Measurements from ENCODE around the gene GRIN2D.

The GRIN2D gene

DNA sequence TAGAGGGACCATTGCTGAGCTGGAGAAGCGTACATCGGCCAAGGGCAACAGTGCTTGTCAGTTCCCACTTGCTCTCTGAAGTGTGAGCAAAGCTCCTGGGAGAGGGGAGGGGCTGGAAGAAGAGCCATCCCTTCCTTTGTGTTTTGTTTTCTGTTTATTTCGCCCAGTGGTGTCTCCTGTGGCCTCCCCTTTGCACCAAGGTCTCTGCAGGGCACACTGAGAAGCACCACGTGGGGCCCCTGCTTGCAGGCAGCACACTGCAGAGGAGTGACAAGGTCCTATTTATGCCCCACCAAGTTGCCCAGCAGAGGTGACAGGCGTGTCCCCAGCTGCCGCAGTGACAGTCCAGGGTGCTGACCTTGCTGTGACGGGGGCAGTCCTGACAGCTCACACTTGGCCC, 24.0 kb downstream of the GRIN2D start:
- TF ChIP-seq EZH2 (IDR thresholded peaks at IDR 0.05; ENCODE audit: borderline replicate concordance, low read length): no peak
- TF ChIP-seq, protein P1, sequence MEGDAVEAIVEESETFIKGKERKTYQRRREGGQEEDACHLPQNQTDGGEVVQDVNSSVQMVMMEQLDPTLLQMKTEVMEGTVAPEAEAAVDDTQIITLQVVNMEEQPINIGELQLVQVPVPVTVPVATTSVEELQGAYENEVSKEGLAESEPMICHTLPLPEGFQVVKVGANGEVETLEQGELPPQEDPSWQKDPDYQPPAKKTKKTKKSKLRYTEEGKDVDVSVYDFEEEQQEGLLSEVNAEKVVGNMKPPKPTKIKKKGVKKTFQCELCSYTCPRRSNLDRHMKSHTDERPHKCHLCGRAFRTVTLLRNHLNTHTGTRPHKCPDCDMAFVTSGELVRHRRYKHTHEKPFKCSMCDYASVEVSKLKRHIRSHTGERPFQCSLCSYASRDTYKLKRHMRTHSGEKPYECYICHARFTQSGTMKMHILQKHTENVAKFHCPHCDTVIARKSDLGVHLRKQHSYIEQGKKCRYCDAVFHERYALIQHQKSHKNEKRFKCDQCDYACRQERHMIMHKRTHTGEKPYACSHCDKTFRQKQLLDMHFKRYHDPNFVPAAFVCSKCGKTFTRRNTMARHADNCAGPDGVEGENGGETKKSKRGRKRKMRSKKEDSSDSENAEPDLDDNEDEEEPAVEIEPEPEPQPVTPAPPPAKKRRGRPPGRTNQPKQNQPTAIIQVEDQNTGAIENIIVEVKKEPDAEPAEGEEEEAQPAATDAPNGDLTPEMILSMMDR (IDR thresholded peaks at IDR 0.05; ENCODE audit: low read length): no peak
- H3K79me2 ChIP-seq (ENCODE audit: insufficient read depth, low read length): no peaks in the 10 kb centered on the region
- no peaks in the 10 kb centered on the region for H3K9me3 ChIP-seq (ENCODE audit: low read length)
- H3K27ac ChIP-seq (ENCODE audit: low read depth, low read length, poor library complexity, severe bottlenecking): no peak overlapping the region
- no peak overlapping the region for H2AFZ ChIP-seq (ENCODE audit: low read length)
- no peaks in the 10 kb centered on the region for H3K36me3 ChIP-seq (ENCODE audit: insufficient read depth, low read length)
- H3F3A ChIP-seq (ENCODE audit: insufficient read depth, low read length): no peaks in the 10 kb centered on the region
- no peak overlapping the region for H3K4me2 ChIP-seq (ENCODE audit: low read length)
- H3K9ac ChIP-seq (ENCODE audit: low read length): no peak overlapping the region
- H3K9me2 ChIP-seq (ENCODE audit: low read depth, low read length): no peaks in the 10 kb centered on the region
- no peaks in the 10 kb centered on the region for H4K20me1 ChIP-seq (ENCODE audit: insufficient read depth, low read length)
- H3K4me3 ChIP-seq (ENCODE audit: low read depth, low read length, poor library complexity, severe bottlenecking): no peak overlapping the region
- no peaks in the 10 kb centered on the region for H3K27me3 ChIP-seq (ENCODE audit: insufficient read depth, low read length)
- peaks cover 5% of the 10 kb centered on the region for H3K4me1 ChIP-seq (ENCODE audit: insufficient read depth, low read length, severe bottlenecking)

DNA sequence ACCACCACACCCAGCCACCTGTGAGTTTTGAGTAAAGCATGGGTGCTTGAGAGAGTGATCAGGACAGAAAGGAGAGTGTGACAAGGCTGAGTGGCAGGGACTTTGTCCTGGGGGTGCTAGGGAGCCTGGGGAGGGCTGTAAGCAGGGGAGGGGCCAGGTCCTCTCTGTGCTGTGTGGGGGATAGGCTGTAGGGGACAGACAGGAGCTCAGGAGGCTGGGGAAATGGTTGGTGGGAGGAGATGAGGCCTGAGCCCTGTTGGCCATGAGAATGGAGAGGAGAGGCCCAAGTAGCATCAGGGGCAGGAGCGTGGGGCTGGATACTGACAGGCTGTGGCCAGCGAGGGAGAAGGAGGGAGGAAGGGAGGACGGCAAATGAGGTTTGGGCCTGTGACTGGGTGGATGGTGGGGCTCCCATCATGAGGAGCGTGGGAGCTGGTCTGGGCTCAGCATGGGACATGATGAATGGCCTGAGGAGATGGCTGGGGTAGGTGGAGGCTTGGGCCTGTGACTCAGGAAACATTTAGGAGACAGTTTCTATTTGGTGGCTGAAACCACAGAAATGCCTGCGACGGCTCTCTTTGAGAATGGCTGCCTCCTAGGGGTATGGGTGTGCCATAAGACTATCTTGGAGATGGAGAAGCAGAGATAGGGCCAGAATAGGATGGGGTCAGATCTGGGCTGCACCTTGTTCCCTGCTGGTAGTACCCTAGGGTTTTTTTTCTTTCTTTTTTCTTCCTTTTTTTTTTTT, 25.0 kb downstream of the GRIN2D start:
- H3K9me2 ChIP-seq (ENCODE audit: low read depth, low read length): no peaks in the 10 kb centered on the region
- peaks cover 5% of the 10 kb centered on the region for H3K4me1 ChIP-seq (ENCODE audit: insufficient read depth, low read length, severe bottlenecking)
- peak overlapping the region; percentile 53 for H3K4me2 ChIP-seq (ENCODE audit: low read length)
- H3K4me3 ChIP-seq (ENCODE audit: low read depth, low read length, poor library complexity, severe bottlenecking): peak overlapping the region; percentile 57
- no peaks in the 10 kb centered on the region for H3K9me3 ChIP-seq (ENCODE audit: low read length)
- no peak for TF ChIP-seq EZH2 (IDR thresholded peaks at IDR 0.05; ENCODE audit: borderline replicate concordance, low read length)
- TF ChIP-seq, protein P1 (IDR thresholded peaks at IDR 0.05; ENCODE audit: low read length): no peak; the same call in 1 of the 2 replicates
- H2AFZ ChIP-seq (ENCODE audit: low read length): no peak overlapping the region
- peak overlapping the region; percentile 30; the same call in 1 of the 2 replicates for H3K9ac ChIP-seq (ENCODE audit: low read length)
- no peaks in the 10 kb centered on the region for H3K36me3 ChIP-seq (ENCODE audit: insufficient read depth, low read length)
- H4K20me1 ChIP-seq (ENCODE audit: insufficient read depth, low read length): no peaks in the 10 kb centered on the region
- no peaks in the 10 kb centered on the region for H3K79me2 ChIP-seq (ENCODE audit: insufficient read depth, low read length)
- H3F3A ChIP-seq (ENCODE audit: insufficient read depth, low read length): no peaks in the 10 kb centered on the region
- no peak overlapping the region for H3K27ac ChIP-seq (ENCODE audit: low read depth, low read length, poor library complexity, severe bottlenecking)
- no peaks in the 10 kb centered on the region for H3K27me3 ChIP-seq (ENCODE audit: insufficient read depth, low read length)

DNA sequence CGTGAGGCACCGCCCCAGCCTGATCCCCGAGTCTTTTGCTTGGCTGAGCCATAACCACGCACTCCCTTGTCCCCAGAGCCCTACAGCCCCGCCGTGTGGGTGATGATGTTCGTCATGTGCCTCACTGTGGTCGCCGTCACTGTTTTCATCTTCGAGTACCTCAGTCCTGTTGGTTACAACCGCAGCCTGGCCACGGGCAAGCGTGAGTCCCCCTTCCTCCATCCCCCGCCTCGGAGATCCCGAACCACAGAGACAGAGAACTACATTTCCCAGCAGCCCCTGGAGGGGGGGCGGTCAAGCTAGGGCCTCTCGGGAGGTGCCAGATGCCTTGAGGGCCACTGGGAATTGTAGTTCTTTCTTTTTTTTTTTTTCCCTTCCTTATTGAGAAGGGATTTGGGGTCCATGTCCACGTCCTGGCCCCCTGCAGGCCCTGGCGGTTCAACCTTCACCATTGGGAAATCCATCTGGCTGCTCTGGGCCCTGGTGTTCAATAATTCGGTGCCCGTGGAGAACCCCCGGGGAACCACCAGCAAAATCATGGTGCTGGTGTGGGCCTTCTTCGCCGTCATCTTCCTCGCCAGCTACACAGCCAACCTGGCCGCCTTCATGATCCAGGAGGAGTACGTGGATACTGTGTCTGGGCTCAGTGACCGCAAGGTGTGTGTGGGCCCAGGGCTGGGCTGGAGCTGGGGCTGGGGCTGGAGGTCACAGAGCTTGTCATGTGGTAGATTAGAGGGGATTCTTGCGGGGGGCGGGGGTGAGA, 25.9 kb downstream of the GRIN2D start:
- H2AFZ ChIP-seq (ENCODE audit: low read length): no peak overlapping the region
- H3K4me2 ChIP-seq (ENCODE audit: low read length): peak overlapping the region; percentile 53
- H4K20me1 ChIP-seq (ENCODE audit: insufficient read depth, low read length): no peaks in the 10 kb centered on the region
- H3K4me1 ChIP-seq (ENCODE audit: insufficient read depth, low read length, severe bottlenecking): peaks cover 6% of the 10 kb centered on the region
- no peaks in the 10 kb centered on the region for H3K9me2 ChIP-seq (ENCODE audit: low read depth, low read length)
- TF ChIP-seq EZH2 (IDR thresholded peaks at IDR 0.05; ENCODE audit: borderline replicate concordance, low read length): no peak
- TF ChIP-seq, protein P1 (IDR thresholded peaks at IDR 0.05; ENCODE audit: low read length): no peak
- no peaks in the 10 kb centered on the region for H3K36me3 ChIP-seq (ENCODE audit: insufficient read depth, low read length)
- no peak overlapping the region for H3K27ac ChIP-seq (ENCODE audit: low read depth, low read length, poor library complexity, severe bottlenecking)
- peak overlapping the region; percentile 56; the same call in 1 of the 2 replicates for H3K9ac ChIP-seq (ENCODE audit: low read length)
- no peaks in the 10 kb centered on the region for H3F3A ChIP-seq (ENCODE audit: insufficient read depth, low read length)
- no peaks in the 10 kb centered on the region for H3K9me3 ChIP-seq (ENCODE audit: low read length)
- H3K4me3 ChIP-seq (ENCODE audit: low read depth, low read length, poor library complexity, severe bottlenecking): peak overlapping the region; percentile 57
- no peaks in the 10 kb centered on the region for H3K79me2 ChIP-seq (ENCODE audit: insufficient read depth, low read length)
- H3K27me3 ChIP-seq (ENCODE audit: insufficient read depth, low read length): no peaks in the 10 kb centered on the region
